GM18499 (cell line): Measurements from ENCODE around the gene CYP17A1.
"Not testable (repeated sequence)": the region's sequence is repeated elsewhere in the genome, so short reads cannot be mapped to it uniquely, and the experiment has no call there.

Experiments used
- ATAC-seq: cut with Tn5 transposase; IDR thresholded peaks from one replicate; pipeline ENCODE4 v1.9.1; 2021; ENCODE audit warnings: moderate number of reproducible peaks; ENCODE audit not compliant: insufficient read depth, unreplicated experiment

Gene CYP17A1

GRCh38 chr10:102838276-102838927 is 1.2 kb upstream of the CYP17A1 start:
- ATAC-seq, result not testable (repeated sequence)

- no peak for ATAC-seq
These were observed 2.2 kb downstream of the CYP17A1 start for GRCh38 chr10:102835007-102835482.

GRCh38 chr10:102834143-102834542 is 3.1 kb downstream of the CYP17A1 start:
- ATAC-seq, result no peak

- ATAC-seq, result no peak
These were observed 4.2 kb downstream of the CYP17A1 start for GRCh38 chr10:102832987-102833386.

- ATAC-seq, result no peak
These were observed 5.0 kb downstream of the CYP17A1 start for GRCh38 chr10:102832248-102832647.

GRCh38 chr10:102831322-102832071 is 5.7 kb downstream of the CYP17A1 start:
- no peak for ATAC-seq

GRCh38 chr10:102827597-102827975 is 9.6 kb downstream of the CYP17A1 start:
- no peak for ATAC-seq

- no peak for ATAC-seq
These were observed 10.9 kb downstream of the CYP17A1 start for GRCh38 chr10:102826148-102826796.

- ATAC-seq, result no peak
These were observed 12.5 kb downstream of the CYP17A1 start for GRCh38 chr10:102824664-102825063.

- ATAC-seq, result no peak
These were observed 15.0 kb downstream of the CYP17A1 start for GRCh38 chr10:102822222-102822621.

- ATAC-seq, result not testable (repeated sequence)
These were observed 17.2 kb downstream of the CYP17A1 start for GRCh38 chr10:102820008-102820407.

GRCh38 chr10:102819054-102819453 is 18.2 kb downstream of the CYP17A1 start:
- no peak for ATAC-seq

- ATAC-seq, result no peak
These were observed 20.0 kb downstream of the CYP17A1 start for GRCh38 chr10:102817175-102817574.

GRCh38 chr10:102815790-102816549 is 21.2 kb downstream of the CYP17A1 start:
- ATAC-seq, result no peak

- ATAC-seq, result no peak
These were observed 22.1 kb downstream of the CYP17A1 start for GRCh38 chr10:102814873-102815661.

- ATAC-seq, result no peak
These were observed 22.8 kb downstream of the CYP17A1 start for GRCh38 chr10:102814453-102814871.

GRCh38 chr10:102813734-102814452 is 23.3 kb downstream of the CYP17A1 start:
- ATAC-seq, result no peak

- ATAC-seq, result no peak
These were observed 24.1 kb downstream of the CYP17A1 start for GRCh38 chr10:102813017-102813541.
